HUES64 (cell line): ENCODE measurements around the gene PTPRM.

Experiments
- H3K27ac ChIP-seq: 2 replicates; pipeline ENCODE4 v1.7.0; 2013; ENCODE audit warnings: low read depth, low read length, inconsistent platforms
- H3K27me3 ChIP-seq: 2 replicates; pipeline ENCODE4 v1.6.1; 2013; ENCODE audit warnings: mild to moderate bottlenecking, low read length; ENCODE audit not compliant: insufficient read depth
- H3K36me3 ChIP-seq: 2 replicates; pipeline ENCODE4 v1.6.1; 2013; ENCODE audit warnings: mild to moderate bottlenecking, low read length; ENCODE audit not compliant: insufficient read depth
- H3K4me1 ChIP-seq: 2 replicates; pipeline ENCODE4 v1.6.1; 2013; ENCODE audit warnings: mild to moderate bottlenecking, low read length, moderate library complexity; ENCODE audit not compliant: insufficient read depth
- H3K4me3 ChIP-seq: 2 replicates; pipeline ENCODE4 v1.5.1; 2013; ENCODE audit warnings: mild to moderate bottlenecking, low read length, moderate library complexity
- H3K9ac ChIP-seq: 2 replicates; pipeline ENCODE4 v1.6.1; 2013; ENCODE audit warnings: mild to moderate bottlenecking, low read depth, low read length
- H3K9me3 ChIP-seq: 2 replicates; pipeline ENCODE4 v1.6.1; 2013; ENCODE audit warnings: low read depth, low read length; ENCODE audit not compliant: insufficient read depth
- WGBS: fragments of 150-250, 120-280 bp; methylation state at CpG from one replicate; pipeline ENCODE4 v1.1.7; 2013; ENCODE audit warnings: missing lambda C conversion rate; 5-methylcytosine and 5-hydroxymethylcytosine counted together

The PTPRM gene

DNA sequence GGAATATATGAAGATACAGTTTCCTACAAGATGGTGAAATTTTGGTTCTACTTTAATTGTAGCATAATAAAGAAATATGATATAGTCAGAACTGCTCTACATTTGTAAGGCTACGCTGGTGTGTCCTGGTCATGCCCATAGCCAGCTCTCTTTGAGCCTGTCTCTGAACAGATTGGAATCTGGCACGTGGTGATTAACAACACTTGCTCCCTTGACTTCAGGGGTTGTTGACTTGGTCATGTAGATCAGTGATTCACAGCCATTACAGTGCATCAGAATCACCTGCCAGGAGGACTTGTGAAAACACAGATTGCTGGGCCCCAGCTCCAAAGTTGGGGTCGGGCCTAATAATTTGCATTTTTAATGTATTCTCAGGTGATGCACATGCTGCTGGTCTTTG, 80.4 kb downstream of the PTPRM start:
- peaks cover 6% of the 10 kb centered on the region; the same call in 1 of the 2 replicates for H3K4me1 ChIP-seq
- H3K9me3 ChIP-seq = peaks cover 5% of the 10 kb centered on the region; the same call in 1 of the 2 replicates
- H3K36me3 ChIP-seq = no peaks in the 10 kb centered on the region
- WGBS = 80% methylated on average over 3 of the region's 3 CpGs
- H3K27ac ChIP-seq = no peak overlapping the region
- H3K9ac ChIP-seq = no peak overlapping the region
- H3K4me3 ChIP-seq = no peak overlapping the region
- H3K27me3 ChIP-seq = no peaks in the 10 kb centered on the region

DNA sequence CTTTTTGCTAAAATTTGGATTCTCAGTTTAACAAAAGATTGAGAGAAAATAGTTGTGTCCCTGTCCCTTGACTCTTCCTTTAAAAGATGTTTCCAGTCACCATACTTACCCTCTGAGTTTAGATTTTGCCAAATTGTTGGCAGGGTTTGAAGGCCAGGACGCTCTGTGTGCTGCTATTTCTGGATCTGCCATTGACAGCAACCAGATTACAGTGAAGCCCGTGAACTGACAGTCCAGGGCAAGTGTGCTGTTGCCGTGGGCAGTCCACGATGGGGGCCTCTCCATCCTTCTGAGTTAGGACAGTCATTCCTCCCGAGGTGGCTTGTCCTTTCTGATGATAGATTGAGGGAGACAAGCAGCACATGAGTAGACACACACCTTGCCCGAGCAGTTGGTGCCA, 89.9 kb downstream of the PTPRM start:
- WGBS = 93% methylated on average over 6 of the region's 6 CpGs
- H3K4me3 ChIP-seq = no peak overlapping the region
- H3K9me3 ChIP-seq = no peaks in the 10 kb centered on the region
- H3K36me3 ChIP-seq = no peaks in the 10 kb centered on the region
- H3K27me3 ChIP-seq = no peaks in the 10 kb centered on the region
- H3K27ac ChIP-seq = no peak overlapping the region
- H3K9ac ChIP-seq = no peak overlapping the region
- no peaks in the 10 kb centered on the region for H3K4me1 ChIP-seq

DNA sequence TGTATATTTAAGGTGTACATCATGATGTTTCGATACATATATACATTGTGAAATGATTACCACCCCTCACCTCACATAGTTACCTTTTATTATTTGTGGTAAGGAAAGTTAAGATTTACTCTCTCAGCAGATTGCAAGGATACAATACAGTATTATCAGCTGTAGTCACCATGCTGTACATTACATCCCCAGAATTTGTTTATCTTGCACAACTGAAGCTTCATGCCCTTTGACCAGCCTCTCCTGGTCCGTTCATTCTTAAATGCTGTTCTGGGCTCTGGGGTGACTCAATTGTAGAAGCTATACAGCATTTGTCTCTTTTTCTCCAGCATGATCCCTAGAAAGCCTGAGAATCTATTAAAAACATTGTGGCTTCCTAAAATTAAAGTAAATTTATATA, 90.8 kb downstream of the PTPRM start:
- Histone ChIP-seq H3K9ac (no peak overlapping the region), H3K27me3 (no peaks in the 10 kb centered on the region), H3K4me1 (no peaks in the 10 kb centered on the region), H3K27ac (no peak overlapping the region), H3K4me3 (no peak overlapping the region), H3K9me3 (no peaks in the 10 kb centered on the region), H3K36me3 (no peaks in the 10 kb centered on the region)
- WGBS = 81% methylated on average over 1 of the region's 2 CpGs

DNA sequence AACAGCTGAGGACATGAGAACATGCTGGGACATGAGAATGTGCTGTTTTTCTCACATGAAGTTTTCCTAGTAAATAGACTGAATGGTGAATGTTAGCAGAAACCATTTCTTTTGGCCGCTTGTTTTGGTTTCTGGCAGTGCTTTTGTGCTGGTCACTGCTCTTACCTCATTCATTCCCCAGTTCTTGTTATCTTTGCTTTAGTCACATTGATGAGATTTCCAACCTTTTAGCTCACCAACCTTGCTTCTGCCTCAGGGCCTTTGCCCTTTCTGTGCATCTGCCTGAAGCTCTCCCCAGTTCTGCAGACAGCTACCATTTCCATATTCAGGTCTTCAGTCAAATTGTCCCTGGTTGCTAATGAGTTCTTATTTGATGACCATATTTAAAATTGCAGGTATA, 91.6 kb downstream of the PTPRM start:
- Histone ChIP-seq H3K4me3 (no peak overlapping the region), H3K4me1 (no peaks in the 10 kb centered on the region), H3K27ac (no peak overlapping the region), H3K9ac (no peak overlapping the region), H3K36me3 (no peaks in the 10 kb centered on the region), H3K27me3 (no peaks in the 10 kb centered on the region), H3K9me3 (no peaks in the 10 kb centered on the region)
- 77% methylated on average over 1 of the region's 1 CpG for WGBS

DNA sequence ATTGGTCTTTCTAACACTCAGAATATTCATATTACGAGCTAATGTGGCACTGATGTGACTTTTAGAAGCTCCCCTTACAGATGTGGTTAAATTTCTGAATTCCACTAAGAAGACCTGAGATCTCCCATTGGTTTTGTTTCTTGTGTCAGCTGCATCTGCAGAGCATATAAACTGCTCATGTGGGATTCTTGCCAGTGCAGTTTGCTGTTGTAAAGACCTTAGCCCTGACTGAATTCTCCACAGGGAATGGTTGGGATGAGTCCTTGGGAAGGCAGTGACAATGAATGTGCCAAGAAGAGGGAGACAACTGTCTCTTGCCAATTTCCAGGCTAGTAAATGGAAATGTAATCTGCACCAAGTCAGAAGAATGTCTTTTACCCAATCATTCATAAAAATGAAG, 94.1 kb downstream of the PTPRM start:
- Histone ChIP-seq H3K4me1 (peaks cover 7% of the 10 kb centered on the region), H3K9ac (no peak overlapping the region), H3K9me3 (no peaks in the 10 kb centered on the region), H3K36me3 (no peaks in the 10 kb centered on the region), H3K4me3 (no peak overlapping the region), H3K27me3 (no peaks in the 10 kb centered on the region), H3K27ac (no peak overlapping the region)
- WGBS = 73% methylated on average over 1 of the region's 1 CpG

DNA sequence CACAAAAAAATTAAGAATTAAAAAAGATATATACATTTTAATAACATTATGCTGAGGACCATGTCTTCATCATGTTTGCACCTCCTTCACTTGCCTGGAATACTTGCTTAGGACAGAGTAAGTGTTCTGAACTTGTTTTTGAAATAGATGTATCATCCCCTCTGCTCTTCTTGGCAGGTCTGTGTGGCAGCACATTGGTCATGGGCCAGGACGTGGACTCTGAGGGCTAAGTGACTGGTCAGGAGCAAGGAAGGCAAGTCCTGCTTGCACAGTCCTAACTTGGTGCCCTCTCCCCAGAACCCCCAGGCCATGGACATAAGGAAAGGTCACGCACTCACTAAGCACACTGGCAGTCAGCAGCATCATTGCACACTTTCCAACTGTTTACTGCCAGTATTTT, 95.8 kb downstream of the PTPRM start:
- Histone ChIP-seq H3K4me1 (peaks cover 20% of the 10 kb centered on the region), H3K36me3 (no peaks in the 10 kb centered on the region), H3K27ac (no peak overlapping the region), H3K9ac (no peak overlapping the region), H3K27me3 (no peaks in the 10 kb centered on the region), H3K4me3 (no peak overlapping the region), H3K9me3 (no peaks in the 10 kb centered on the region)
- 95% methylated on average over 2 of the region's 2 CpGs for WGBS

DNA sequence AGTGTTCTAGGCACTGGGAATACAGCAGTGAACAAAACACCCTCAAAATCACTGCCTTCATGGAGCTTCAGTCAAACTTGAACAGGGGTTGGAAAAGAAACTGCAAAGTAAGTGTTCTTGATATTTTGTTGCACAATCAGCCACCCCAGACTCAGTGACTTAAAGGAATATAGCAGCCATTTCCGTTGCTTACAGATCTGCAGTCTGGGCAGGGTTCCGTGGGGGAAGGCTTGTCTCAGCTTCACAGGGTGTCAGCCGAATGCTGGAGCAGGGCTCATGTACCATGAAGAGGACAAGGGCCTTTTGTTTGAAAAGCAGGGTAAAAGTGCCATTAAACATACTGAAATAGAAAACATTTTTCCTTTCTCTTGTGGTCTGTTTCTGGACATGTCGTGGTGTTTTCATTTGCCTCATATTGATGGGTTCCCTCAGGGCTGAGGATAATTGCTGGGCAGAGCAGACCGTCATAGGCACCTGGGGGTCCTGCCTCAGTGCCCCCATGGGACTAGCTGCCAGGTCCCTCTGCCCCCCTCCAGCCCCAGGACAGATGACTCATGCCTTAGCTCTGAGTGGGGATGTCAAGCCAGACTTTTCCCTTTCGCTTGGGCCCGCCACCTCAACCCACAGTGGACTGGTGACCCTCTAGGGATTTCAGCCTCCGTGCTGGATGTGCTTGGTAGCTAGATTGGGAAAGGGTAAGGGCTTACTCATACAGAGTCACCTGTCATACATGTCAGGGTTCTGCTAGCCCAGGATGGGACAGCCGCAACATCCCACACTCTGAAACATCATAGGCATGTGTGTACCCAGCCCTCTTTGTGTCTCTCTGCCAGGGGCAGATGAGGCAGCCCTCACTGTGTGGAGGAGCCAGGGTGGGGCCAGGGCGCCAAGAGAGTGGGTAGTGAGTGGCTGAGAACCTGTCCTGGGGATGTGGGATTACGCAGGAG, 96.5 kb downstream of the PTPRM start:
- WGBS = 96% methylated on average over 11 of the region's 11 CpGs
- H3K36me3 ChIP-seq = no peaks in the 10 kb centered on the region
- no peaks in the 10 kb centered on the region for H3K9me3 ChIP-seq
- H3K9ac ChIP-seq = no peak overlapping the region
- H3K4me1 ChIP-seq = peaks cover 20% of the 10 kb centered on the region
- H3K4me3 ChIP-seq = no peak overlapping the region
- H3K27ac ChIP-seq = no peak overlapping the region
- no peaks in the 10 kb centered on the region for H3K27me3 ChIP-seq

DNA sequence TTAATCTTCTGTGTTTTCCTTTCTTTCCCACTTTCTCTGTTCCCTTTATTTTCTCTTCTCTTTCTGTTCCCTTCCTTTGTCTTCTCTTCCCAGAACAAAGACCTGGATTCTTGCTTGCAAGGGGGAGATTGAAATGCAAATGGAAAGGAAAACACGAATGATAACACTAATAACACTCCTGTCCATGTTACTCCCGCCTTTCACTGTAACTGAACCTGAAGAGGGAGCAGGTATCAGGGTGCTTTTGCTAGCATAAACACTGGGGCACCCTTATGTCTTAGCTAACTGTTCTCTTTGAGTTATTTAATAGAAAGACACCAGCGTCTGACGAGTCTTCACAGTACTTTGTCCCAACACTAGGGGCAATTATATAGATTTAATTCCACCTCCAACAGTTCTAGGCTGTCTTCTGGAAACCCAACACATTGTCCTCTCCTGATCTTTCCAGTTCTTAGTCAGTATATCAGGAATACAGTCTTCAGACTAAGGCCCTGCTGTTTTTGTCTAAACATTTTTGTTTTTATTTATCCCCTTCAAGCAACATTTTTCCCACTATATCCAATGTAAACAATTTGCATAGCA, 99.2 kb downstream of the PTPRM start:
- WGBS = 30% methylated on average over 3 of the region's 4 CpGs
- no peaks in the 10 kb centered on the region for H3K27me3 ChIP-seq
- no peak overlapping the region for H3K4me3 ChIP-seq
- no peaks in the 10 kb centered on the region for H3K9me3 ChIP-seq
- H3K4me1 ChIP-seq = peaks cover 20% of the 10 kb centered on the region
- H3K36me3 ChIP-seq = no peaks in the 10 kb centered on the region
- no peak overlapping the region for H3K9ac ChIP-seq
- H3K27ac ChIP-seq = peak overlapping the region; percentile 6; the same call in 1 of the 2 replicates

DNA sequence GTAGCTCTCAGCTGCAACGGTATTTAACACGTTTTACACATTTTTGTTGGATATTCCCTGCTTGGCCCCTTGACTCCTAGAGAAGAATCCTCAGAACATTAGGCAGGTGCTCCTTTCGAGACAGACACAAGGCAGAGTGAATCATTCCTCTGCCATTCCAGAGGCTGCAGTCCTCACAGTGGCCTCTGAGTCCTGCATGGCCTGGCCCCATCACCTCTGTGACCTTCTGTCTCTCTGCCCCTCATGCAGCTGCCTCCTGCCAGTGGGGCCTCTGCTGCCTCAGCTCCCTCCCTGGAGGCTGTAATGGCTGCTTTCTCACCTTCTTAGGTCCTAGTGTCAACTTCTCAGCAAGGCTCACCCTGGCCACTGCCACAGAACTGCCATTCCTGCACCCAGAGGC, 101.3 kb downstream of the PTPRM start:
- peaks cover 20% of the 10 kb centered on the region for H3K4me1 ChIP-seq
- H3K9ac ChIP-seq = no peak overlapping the region
- H3K36me3 ChIP-seq = no peaks in the 10 kb centered on the region
- WGBS = 91% methylated on average over 3 of the region's 3 CpGs
- no peaks in the 10 kb centered on the region for H3K27me3 ChIP-seq
- no peaks in the 10 kb centered on the region for H3K9me3 ChIP-seq
- H3K27ac ChIP-seq = no peak overlapping the region
- H3K4me3 ChIP-seq = no peak overlapping the region

DNA sequence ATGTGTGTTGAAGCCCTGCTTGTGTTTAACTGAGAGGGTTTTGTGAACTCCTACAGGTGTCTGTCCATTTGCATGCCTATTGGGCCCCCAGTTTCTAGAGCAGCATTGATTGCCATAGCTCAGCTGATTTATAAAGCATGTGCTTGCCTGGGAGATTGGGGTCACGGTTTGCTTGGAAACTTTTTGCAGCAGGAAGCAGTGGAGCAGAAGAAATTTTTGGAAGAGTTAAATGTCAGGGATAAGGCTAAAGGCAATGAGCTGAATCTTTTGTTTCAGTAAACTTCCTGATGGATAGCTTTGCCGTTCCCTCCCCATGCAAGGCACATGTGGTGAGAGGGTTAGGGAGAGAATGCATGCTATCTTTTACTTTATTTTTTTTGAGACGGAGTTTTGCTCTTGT, 102.2 kb downstream of the PTPRM start:
- Histone ChIP-seq H3K4me3 (no peak overlapping the region), H3K9ac (no peak overlapping the region), H3K27ac (no peak overlapping the region), H3K4me1 (peaks cover 20% of the 10 kb centered on the region), H3K27me3 (no peaks in the 10 kb centered on the region), H3K9me3 (no peaks in the 10 kb centered on the region), H3K36me3 (no peaks in the 10 kb centered on the region)
- 96% methylated on average over 3 of the region's 3 CpGs for WGBS

DNA sequence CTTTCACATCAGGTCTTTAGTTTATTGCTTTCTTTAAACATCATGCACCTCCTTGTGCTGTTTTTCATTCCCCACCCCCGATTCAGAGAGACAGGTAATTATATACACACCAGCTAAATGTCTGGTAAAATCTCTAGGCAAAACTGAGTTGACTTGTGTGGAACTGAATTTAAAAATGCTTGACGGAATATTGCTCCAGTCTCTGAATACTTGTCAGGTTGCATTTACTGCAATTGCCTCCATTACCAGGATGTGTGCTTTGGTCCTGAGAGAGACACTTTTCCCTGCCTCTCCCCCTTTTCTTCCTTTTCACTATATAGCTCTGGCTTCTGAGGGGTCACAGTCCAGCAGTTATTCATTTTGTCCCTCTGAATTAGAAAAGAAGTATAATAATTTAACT, 104.0 kb downstream of the PTPRM start:
- no peak overlapping the region for H3K4me3 ChIP-seq
- no peak overlapping the region for H3K9ac ChIP-seq
- no peaks in the 10 kb centered on the region for H3K36me3 ChIP-seq
- no peaks in the 10 kb centered on the region for H3K9me3 ChIP-seq
- peaks cover 14% of the 10 kb centered on the region for H3K4me1 ChIP-seq
- H3K27me3 ChIP-seq = no peaks in the 10 kb centered on the region
- no peak overlapping the region for H3K27ac ChIP-seq
- 90% methylated on average over 2 of the region's 2 CpGs for WGBS
